H1 (cell line): ENCODE measurements around the gene UVRAG. TPM values are rescaled to one million over a fixed set of nuclear protein-coding genes. Genes with fewer than 3 reads are reported as not detected.

Experiments
- CTCF ChIA-PET: fragments of 300-600 bp; sonication (Branson Sonifier 250); formaldehyde crosslinking; loops from one replicate; lab custom pipeline; 2021; ENCODE audit not compliant: partially characterized antibody; lab: Charles Lee
- POLR2A ChIA-PET: fragments of 300-600 bp; sonication (Branson Sonifier 250); formaldehyde crosslinking; loops from one replicate; lab custom pipeline; 2021; ENCODE audit warnings: inconsistent platforms; ENCODE audit not compliant: partially characterized antibody; lab: Charles Lee
- DNase-seq, 2 experiments: peaks; one replicate each; pipeline versions ENCODE4 v3.0.0 to v3.0.0-alpha.2; 2010 to 2022; ENCODE audit warnings: low spot score in 2 of 2, low read depth in 1 of 2, mixed read lengths in 1 of 2
- FAIRE-seq: peaks from 2 replicates; lab custom pipeline; 2011; peaks lifted over from hg19 to GRCh38; lab: Jason Lieb, UNC
- H2AFZ ChIP-seq: 2 replicates; pipeline ENCODE4 v1.8.1; 2012; ENCODE audit warnings: low read length, inconsistent platforms
- H2AK5ac ChIP-seq: 2 replicates; pipeline ENCODE4 v1.6.1; 2013; ENCODE audit warnings: low read depth, low read length
- H2BK120ac ChIP-seq: replicated peaks from 2 replicates; pipeline ENCODE3; 2013; ENCODE audit warnings: low read depth, low read length, inconsistent platforms
- H2BK12ac ChIP-seq: 2 replicates; pipeline ENCODE4 v1.6.1; 2013; ENCODE audit warnings: low read depth, low read length
- H2BK15ac ChIP-seq: 2 replicates; pipeline ENCODE4 v1.6.1; 2013; ENCODE audit warnings: low read length
- H2BK20ac ChIP-seq: 2 replicates; pipeline ENCODE4 v1.6.1; 2013; ENCODE audit warnings: low read length
- H2BK5ac ChIP-seq: 2 replicates; pipeline ENCODE4 v1.6.1; 2013; ENCODE audit warnings: low read depth, low read length
- H3K14ac ChIP-seq: 2 replicates; pipeline ENCODE4 v1.6.1; 2013; ENCODE audit warnings: inconsistent platforms; ENCODE audit not compliant: insufficient read length
- H3K18ac ChIP-seq: 2 replicates; pipeline ENCODE4 v1.6.1; 2013; ENCODE audit warnings: low read length; ENCODE audit errors: extremely low read depth
- H3K23ac ChIP-seq: 2 replicates; pipeline ENCODE4 v1.6.1; 2013; ENCODE audit warnings: inconsistent platforms; ENCODE audit not compliant: insufficient read length
- H3K23me2 ChIP-seq: 2 replicates; pipeline ENCODE4 v1.6.1; 2013; ENCODE audit warnings: low read depth, low read length
- H3K27ac ChIP-seq: 2 replicates; pipeline ENCODE4 v1.6.1; 2011; ENCODE audit warnings: low read depth, low read length, inconsistent platforms
- H3K27me3 ChIP-seq, 4 experiments: replicated peaks in 1 of 4; 1 replicate in 1 of 4; 2 replicates in 3 of 4; pipeline versions ENCODE4 v1.6.1 to v1.8.1; 2011 to 2013; ENCODE audit warnings: low read length in 3 of 4, mild to moderate bottlenecking in 3 of 4, inconsistent platforms in 2 of 4, mixed read lengths in 2 of 4, moderate library complexity in 1 of 4; ENCODE audit not compliant: control insufficient read depth in 3 of 4, insufficient read depth in 3 of 4; ENCODE audit errors: extremely low read depth in 1 of 4
- H3K36me3 ChIP-seq, 4 experiments: 2 replicates each; pipeline versions ENCODE4 v1.6.1 to v1.8.1; 2011 to 2013; ENCODE audit warnings: mild to moderate bottlenecking in 4 of 4, low read length in 3 of 4, moderate library complexity in 2 of 4, control low read depth in 1 of 4, inconsistent platforms in 1 of 4; ENCODE audit not compliant: insufficient read depth in 4 of 4, control insufficient read depth in 2 of 4
- H3K4ac ChIP-seq: replicated peaks from 2 replicates; pipeline ENCODE3; 2013; ENCODE audit warnings: low read length, low read depth, mixed read lengths, inconsistent platforms; ENCODE audit not compliant: insufficient read length
- H3K4me1 ChIP-seq, 4 experiments: replicated peaks in 1 of 4; 1 replicate in 1 of 4; 2 replicates in 3 of 4; pipeline versions ENCODE4 v1.6.1 to v1.8.1; 2011 to 2013; ENCODE audit warnings: low read length in 3 of 4, inconsistent platforms in 2 of 4, mixed read lengths in 1 of 4; ENCODE audit not compliant: insufficient read depth in 4 of 4, control insufficient read depth in 3 of 4
- H3K4me2 ChIP-seq, 2 experiments: 2 replicates each; pipeline versions ENCODE4 v1.6.1 to v1.8.1; 2011 to 2013; ENCODE audit warnings: low read depth in 2 of 2, low read length in 2 of 2, control low read depth in 1 of 2, inconsistent platforms in 1 of 2, mild to moderate bottlenecking in 1 of 2; ENCODE audit not compliant: insufficient read depth in 1 of 2
- H3K4me3 ChIP-seq, 4 experiments: fragments of 200-600, 300-600 bp in 1 of 4; sonication (generic), shearing (Covaris generic), sonication (Bioruptor Twin) in 1 of 4; 2 replicates each; pipeline versions ENCODE4 v1.5.1 to v1.8.1; 2011 to 2016; ENCODE audit warnings: low read length in 4 of 4, low read depth in 3 of 4, control low read depth in 2 of 4, inconsistent platforms in 2 of 4, mild to moderate bottlenecking in 2 of 4, mixed read lengths in 1 of 4, moderate library complexity in 1 of 4; ENCODE audit not compliant: insufficient read depth in 2 of 4; ENCODE audit errors: extremely low read depth in 1 of 4
- H3K56ac ChIP-seq: replicated peaks from 2 replicates; pipeline ENCODE3; 2013; ENCODE audit warnings: low read depth, mild to moderate bottlenecking, mixed read lengths, low read length, inconsistent platforms; ENCODE audit not compliant: insufficient read length
- H3K79me1 ChIP-seq: 2 replicates; pipeline ENCODE4 v1.6.1; 2013; ENCODE audit warnings: low read depth, low read length, control low read depth
- H3K79me2 ChIP-seq, 2 experiments: 2 replicates each; pipeline versions ENCODE4 v1.6.1 to v1.8.1; 2012 to 2013; ENCODE audit warnings: low read length in 2 of 2, mild to moderate bottlenecking in 2 of 2, inconsistent platforms in 1 of 2; ENCODE audit not compliant: insufficient read depth in 2 of 2, control insufficient read depth in 1 of 2
- H3K9ac ChIP-seq, 4 experiments: replicated peaks in 1 of 4; 1 replicate in 1 of 4; 2 replicates in 3 of 4; pipeline versions ENCODE4 v1.6.1 to v1.8.1; 2011 to 2013; ENCODE audit warnings: low read depth in 3 of 4, low read length in 3 of 4, control low read depth in 2 of 4, mild to moderate bottlenecking in 2 of 4, moderate library complexity in 2 of 4, inconsistent platforms in 1 of 4; ENCODE audit errors: extremely low read depth in 1 of 4
- H3K9me3 ChIP-seq, 2 experiments: 2 replicates each; pipeline versions ENCODE4 v1.6.1 to v1.8.1; 2012 to 2013; ENCODE audit warnings: mild to moderate bottlenecking in 2 of 2, moderate library complexity in 2 of 2, control low read depth in 1 of 2, inconsistent platforms in 1 of 2, low read depth in 1 of 2, low read length in 1 of 2, mixed read lengths in 1 of 2; ENCODE audit not compliant: insufficient read depth in 2 of 2
- H4K20me1 ChIP-seq, 2 experiments: replicated peaks in 1 of 2; 2 replicates each; pipeline versions ENCODE3 to v1.8.1; 2011 to 2013; ENCODE audit warnings: inconsistent platforms in 2 of 2, low read length in 2 of 2, mild to moderate bottlenecking in 1 of 2; ENCODE audit not compliant: insufficient read depth in 2 of 2, control insufficient read depth in 1 of 2
- H4K5ac ChIP-seq: 2 replicates; pipeline ENCODE4 v1.6.1; 2013; ENCODE audit warnings: low read length, low read depth, mixed read lengths, inconsistent platforms; ENCODE audit not compliant: insufficient read length
- H4K8ac ChIP-seq: 2 replicates; pipeline ENCODE4 v1.8.0; 2013; ENCODE audit warnings: mild to moderate bottlenecking, moderate library complexity, low read length, inconsistent platforms; ENCODE audit not compliant: insufficient read depth; ENCODE audit errors: extremely low read depth
- H4K91ac ChIP-seq: replicated peaks from 2 replicates; pipeline ENCODE3; 2013; ENCODE audit warnings: low read length, mixed read lengths, inconsistent platforms; ENCODE audit not compliant: insufficient read length
- EP300 ChIP-seq, 2 experiments: IDR thresholded peaks; 1 replicate in 1 of 2; 2 replicates in 1 of 2; pipeline ENCODE4 v1.6.1; 2011 to 2012; ENCODE audit warnings: low read depth in 2 of 2, low read length in 2 of 2, mild to moderate bottlenecking in 2 of 2, borderline replicate concordance in 1 of 2, inconsistent platforms in 1 of 2, moderate library complexity in 1 of 2
- EZH2 ChIP-seq: fragments of 200-600 bp; sonication (generic); IDR thresholded peaks from 2 replicates; pipeline ENCODE4 v1.7.1; 2012; ENCODE audit warnings: low read depth, mild to moderate bottlenecking, moderate library complexity, low read length, inconsistent platforms; ENCODE audit not compliant: severe bottlenecking
- GABPA ChIP-seq: IDR thresholded peaks from 2 replicates; pipeline ENCODE4 v1.6.1; 2011; ENCODE audit warnings: mild to moderate bottlenecking, low read length, moderate library complexity, borderline replicate concordance; ENCODE audit not compliant: insufficient read depth
- KDM4A ChIP-seq: IDR thresholded peaks from one replicate; pipeline ENCODE4 v1.7.1; 2012; ENCODE audit warnings: low read depth, mild to moderate bottlenecking, moderate library complexity, low read length, inconsistent platforms; ENCODE audit not compliant: severe bottlenecking
- MAFK ChIP-seq: IDR thresholded peaks from 2 replicates; pipeline ENCODE4 v1.6.1; 2012; ENCODE audit warnings: low read depth, mild to moderate bottlenecking, improper control_type of control experiment, low read length
- RNF2 ChIP-seq: fragments of 200-900, 300-1000 bp; sonication (generic); IDR thresholded peaks from 2 replicates; pipeline ENCODE4 v1.7.1; 2016; ENCODE audit warnings: borderline replicate concordance, low read depth, mild to moderate bottlenecking, antibody characterized with exemption, low read length; ENCODE audit not compliant: poor library complexity, severe bottlenecking; ENCODE audit errors: missing control alignments
- SIN3A ChIP-seq, 2 experiments: IDR thresholded peaks in 1 of 2; conservative IDR thresholded peaks in 1 of 2; 2 replicates each; pipeline ENCODE4 v1.6.1; 2011 to 2012; ENCODE audit warnings: low read length in 2 of 2, improper control_type of control experiment in 1 of 2, low read depth in 1 of 2, mild to moderate bottlenecking in 1 of 2
- SIRT6 ChIP-seq: IDR thresholded peaks from one replicate; pipeline ENCODE4 v1.7.1; 2012; ENCODE audit warnings: low read length, inconsistent platforms
- SP2 ChIP-seq: IDR thresholded peaks from 2 replicates; pipeline ENCODE4 v1.6.1; 2012; ENCODE audit warnings: mild to moderate bottlenecking, low read length, inconsistent platforms
- SP4 ChIP-seq: IDR thresholded peaks from 2 replicates; pipeline ENCODE4 v1.6.1; 2012; ENCODE audit warnings: low read length, inconsistent platforms
- TAF7 ChIP-seq: optimal IDR thresholded peaks from 2 replicates; pipeline ENCODE3; 2011; ENCODE audit warnings: low read depth, mild to moderate bottlenecking, inconsistent platforms, low read length, moderate library complexity, borderline replicate concordance
- TBP ChIP-seq: IDR thresholded peaks from 2 replicates; pipeline ENCODE4 v1.6.1; 2011; ENCODE audit warnings: low read depth, low read length, improper control_type of control experiment
- YY1 ChIP-seq: IDR thresholded peaks from 2 replicates; pipeline ENCODE4 v1.6.1; 2011; ENCODE audit warnings: low read depth, mild to moderate bottlenecking, low read length
- polyA plus RNA-seq, 7 experiments: library from polyadenylated mRNA; depleted of rRNA in 3 of 7; stranded (reverse) in 5 of 7; unstranded in 2 of 7; fragments of >200 nt in 5 of 7; fragments of 200-250 nt in 2 of 7; gene quantifications; 1 replicate in 5 of 7; 2 replicates in 1 of 7; 4 replicates in 1 of 7; pipeline versions ENCODE4 v1.2.1 to v1.2.3, GENCODE V29; 2011 to 2013; ENCODE audit warnings: missing spikeins in 2 of 7, mixed read lengths in 2 of 7
- total RNA-seq: library from RNA; stranded (reverse); fragmentation: NEBNext Ultra II Directional; extraction: Animal tissue kit (Norgen Biotek cat#: 25700); gene quantifications from 2 replicates; pipeline ENCODE4 v1.2.1, GENCODE V29; 2021

The UVRAG gene
- total and polyA plus RNA-seq, 2 of the 8 experiments (the other 6 are each of a cell fraction or from before 2014, with no cell fraction given) = 5.5 to 14.7 TPM

DNA sequence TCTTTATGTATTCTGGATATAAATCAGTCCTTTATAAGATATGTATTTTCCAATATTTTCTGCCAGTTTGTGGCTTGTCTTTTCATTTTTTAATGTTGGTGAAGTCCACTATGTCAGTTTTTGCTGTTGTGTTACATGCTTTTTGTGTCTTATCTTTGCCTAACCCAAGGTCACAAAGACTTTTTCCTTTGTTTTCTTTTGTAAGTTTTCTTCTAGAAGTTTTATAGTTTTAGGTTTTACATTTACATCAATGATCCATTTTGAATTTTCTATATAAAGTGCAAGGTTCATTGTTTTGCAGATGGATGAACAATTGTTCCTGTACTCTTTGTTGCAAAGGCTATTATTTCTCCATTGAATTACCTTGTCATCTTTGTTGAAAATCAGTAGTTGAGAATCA, 69.3 kb downstream of the UVRAG start:
- POLR2A ChIA-PET = no interaction called here
- Histone ChIP-seq H3K36me3 (no peaks in the 10 kb centered on the region), H3K27me3 (no peaks in the 10 kb centered on the region), H3K56ac (no peak overlapping the region), H3K23me2 (no peaks in the 10 kb centered on the region), H2BK120ac (no peak overlapping the region), H3K4me1 (no peaks in the 10 kb centered on the region), H2BK20ac (no peak overlapping the region), H3K9ac (no peak overlapping the region), H3K23ac (no peak overlapping the region), H4K91ac (no peak overlapping the region), H3K27ac (no peak overlapping the region), H3K18ac (no peak overlapping the region), H3K4me2 (no peak overlapping the region), H2AK5ac (no peak overlapping the region), H3K79me2 (no peaks in the 10 kb centered on the region), H4K5ac (no peak overlapping the region), H4K8ac (no peak overlapping the region), H3K14ac (no peak overlapping the region), H4K20me1 (no peaks in the 10 kb centered on the region), H2BK15ac (no peak overlapping the region), H3K4me3 (no peak overlapping the region), H2BK5ac (no peak overlapping the region), H3K4ac (no peak overlapping the region), H3K79me1 (no peaks in the 10 kb centered on the region), H2BK12ac (no peak overlapping the region), H2AFZ (no peak overlapping the region), H3K9me3 (no peaks in the 10 kb centered on the region)
- DNase-seq (no peak), FAIRE-seq (no peak)
- CTCF ChIA-PET = no interaction called here
- TF ChIP-seq SIRT6 = no peak
- no peak for TF ChIP-seq YY1
- no peak for TF ChIP-seq SP4
- no peak for TF ChIP-seq RNF2
- TF ChIP-seq TBP = no peak
- TF ChIP-seq MAFK = no peak
- no peak for TF ChIP-seq TAF7
- no peak for TF ChIP-seq KDM4A
- no peak for TF ChIP-seq GABPA
- no peak for TF ChIP-seq SP2
- TF ChIP-seq EZH2 = no peak
- no peak for TF ChIP-seq EP300 (IDR thresholded peaks at IDR 0.05; ENCODE audit: borderline replicate concordance in 1 of 2, low read depth in 2 of 2, low read length in 2 of 2)
- no peak for TF ChIP-seq SIN3A (conservative IDR thresholded peaks at IDR 0.05 in 1 of 2, IDR thresholded peaks at IDR 0.05 in 1 of 2; ENCODE audit: low read depth in 1 of 2, low read length in 2 of 2)
